Ascending aorta (tissue), 2 donors: ENCODE measurements around the gene ZMYM3. TPM values are rescaled to one million over a fixed set of nuclear protein-coding genes. Genes with fewer than 3 reads are reported as not detected.

Source experiments
- DNase-seq, 2 donors: peaks; one replicate each; pipeline ENCODE4 v3.0.0-alpha.2; 2019; ENCODE audit warnings: low spot score in 2 of 2
- H3K27ac ChIP-seq, 2 donors: fragments of 200-600 bp; sonication (generic); one replicate each; pipeline ENCODE4 v1.5.1; 2016 to 2017; ENCODE audit warnings: mild to moderate bottlenecking in 1 of 2
- H3K27me3 ChIP-seq: fragments of 200-600 bp; sonication (generic); one replicate; pipeline ENCODE4 v1.5.1; 2017
- H3K36me3 ChIP-seq, 2 donors: fragments of 200-600 bp; sonication (generic); one replicate each; pipeline ENCODE4 v1.5.1; 2016
- H3K4me1 ChIP-seq, 2 donors: fragments of 200-600 bp; sonication (generic); one replicate each; pipeline ENCODE4 v1.5.1; 2016 to 2017; ENCODE audit warnings: mild to moderate bottlenecking in 1 of 2
- H3K4me3 ChIP-seq, 2 donors: fragments of 200-600 bp; sonication (generic); one replicate each; pipeline ENCODE4 v1.5.1; 2016 to 2017; ENCODE audit warnings: mild to moderate bottlenecking in 1 of 2
- H3K9me3 ChIP-seq, 2 donors: fragments of 200-600 bp; sonication (generic); one replicate each; pipeline ENCODE4 v1.5.1; 2016
- intact Hi-C: fragments of 100-400 bp; cut with DNase I; formaldehyde crosslinking; loops from one replicate; pipeline ENCODE4 v1.15.1; 2023
- total RNA-seq: library from RNA; depleted of rRNA; stranded (reverse); fragments of >200 nt; gene quantifications from one replicate; pipeline ENCODE4 v1.1.0, GENCODE V29; 2016
- TF ChIP-seq, protein P1 (sequence below), 3 experiments: fragments of 200-600 bp in 2 of 3; fragments of 450-650 bp in 1 of 3; sonication (generic) in 2 of 3; IDR thresholded peaks; one replicate each; pipeline ENCODE4 v1.5.1; 2016 to 2019; ENCODE audit warnings: antibody characterized with exemption in 3 of 3, mild to moderate bottlenecking in 1 of 3, moderate library complexity in 1 of 3

The ZMYM3 gene
- total RNA-seq, 1 donor from 2014 or later, result 12.5 TPM

- intact Hi-C loops, result no loop called here
- no peak for DNase-seq
- Histone ChIP-seq H3K4me3 (no peak overlapping the region), H3K9me3 (no peaks in the 10 kb centered on the region), H3K27ac (no peak overlapping the region), H3K4me1 (no peaks in the 10 kb centered on the region), H3K36me3 (no peaks in the 10 kb centered on the region), H3K27me3 (no peaks in the 10 kb centered on the region)
- TF ChIP-seq, protein P1, sequence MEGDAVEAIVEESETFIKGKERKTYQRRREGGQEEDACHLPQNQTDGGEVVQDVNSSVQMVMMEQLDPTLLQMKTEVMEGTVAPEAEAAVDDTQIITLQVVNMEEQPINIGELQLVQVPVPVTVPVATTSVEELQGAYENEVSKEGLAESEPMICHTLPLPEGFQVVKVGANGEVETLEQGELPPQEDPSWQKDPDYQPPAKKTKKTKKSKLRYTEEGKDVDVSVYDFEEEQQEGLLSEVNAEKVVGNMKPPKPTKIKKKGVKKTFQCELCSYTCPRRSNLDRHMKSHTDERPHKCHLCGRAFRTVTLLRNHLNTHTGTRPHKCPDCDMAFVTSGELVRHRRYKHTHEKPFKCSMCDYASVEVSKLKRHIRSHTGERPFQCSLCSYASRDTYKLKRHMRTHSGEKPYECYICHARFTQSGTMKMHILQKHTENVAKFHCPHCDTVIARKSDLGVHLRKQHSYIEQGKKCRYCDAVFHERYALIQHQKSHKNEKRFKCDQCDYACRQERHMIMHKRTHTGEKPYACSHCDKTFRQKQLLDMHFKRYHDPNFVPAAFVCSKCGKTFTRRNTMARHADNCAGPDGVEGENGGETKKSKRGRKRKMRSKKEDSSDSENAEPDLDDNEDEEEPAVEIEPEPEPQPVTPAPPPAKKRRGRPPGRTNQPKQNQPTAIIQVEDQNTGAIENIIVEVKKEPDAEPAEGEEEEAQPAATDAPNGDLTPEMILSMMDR (IDR thresholded peaks at IDR 0.05), result no peak
Measured at GRCh38 chrX:71214604-71215337, 39.2 kb downstream of the ZMYM3 start.

GRCh38 chrX:71214152-71214551, 39.8 kb downstream of the ZMYM3 start:
- H3K27me3 ChIP-seq, result no peaks in the 10 kb centered on the region
- no peak overlapping the region for H3K4me3 ChIP-seq
- no peaks in the 10 kb centered on the region for H3K36me3 ChIP-seq
- no peaks in the 10 kb centered on the region for H3K4me1 ChIP-seq
- TF ChIP-seq, protein P1 (IDR thresholded peaks at IDR 0.05), result no peak
- no peaks in the 10 kb centered on the region for H3K9me3 ChIP-seq
- intact Hi-C loops, result no loop called here
- no peak overlapping the region for H3K27ac ChIP-seq
- DNase-seq, result no peak

- Histone ChIP-seq H3K4me3 (no peak overlapping the region), H3K27me3 (no peaks in the 10 kb centered on the region), H3K9me3 (no peaks in the 10 kb centered on the region), H3K36me3 (no peaks in the 10 kb centered on the region), H3K27ac (no peak overlapping the region), H3K4me1 (no peaks in the 10 kb centered on the region)
- intact Hi-C loops, result no loop called here
- TF ChIP-seq, protein P1 (IDR thresholded peaks at IDR 0.05), result no peak
- DNase-seq, result no peak
Measured at GRCh38 chrX:71212536-71212935, 41.4 kb downstream of the ZMYM3 start.

DNA sequence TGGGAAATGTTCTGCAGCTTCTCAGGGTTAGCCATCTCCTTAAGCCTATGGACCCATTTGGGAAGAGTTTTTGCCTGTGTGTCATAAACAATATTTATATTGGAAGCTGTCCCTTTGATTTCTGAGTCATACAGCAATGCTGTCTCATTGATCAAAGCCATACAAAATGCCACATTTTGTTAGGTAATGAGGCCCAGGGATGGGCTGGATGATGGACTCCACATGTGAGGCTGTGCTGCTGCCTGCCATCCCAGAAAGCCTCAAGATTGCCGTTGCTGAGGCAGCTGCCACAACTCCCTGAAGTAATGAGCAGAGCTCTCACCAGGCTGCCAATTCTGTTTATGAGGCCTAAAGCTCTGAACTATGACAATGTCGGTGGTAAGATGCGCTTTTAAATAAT, 43.1 kb downstream of the ZMYM3 start:
- intact Hi-C loops, result no loop called here
- H3K9me3 ChIP-seq, result no peaks in the 10 kb centered on the region
- no peaks in the 10 kb centered on the region for H3K4me1 ChIP-seq
- TF ChIP-seq, protein P1 (IDR thresholded peaks at IDR 0.05), result no peak
- no peaks in the 10 kb centered on the region for H3K36me3 ChIP-seq
- no peak overlapping the region for H3K27ac ChIP-seq
- H3K4me3 ChIP-seq, result no peak overlapping the region
- no peaks in the 10 kb centered on the region for H3K27me3 ChIP-seq
- no peak for DNase-seq

DNA sequence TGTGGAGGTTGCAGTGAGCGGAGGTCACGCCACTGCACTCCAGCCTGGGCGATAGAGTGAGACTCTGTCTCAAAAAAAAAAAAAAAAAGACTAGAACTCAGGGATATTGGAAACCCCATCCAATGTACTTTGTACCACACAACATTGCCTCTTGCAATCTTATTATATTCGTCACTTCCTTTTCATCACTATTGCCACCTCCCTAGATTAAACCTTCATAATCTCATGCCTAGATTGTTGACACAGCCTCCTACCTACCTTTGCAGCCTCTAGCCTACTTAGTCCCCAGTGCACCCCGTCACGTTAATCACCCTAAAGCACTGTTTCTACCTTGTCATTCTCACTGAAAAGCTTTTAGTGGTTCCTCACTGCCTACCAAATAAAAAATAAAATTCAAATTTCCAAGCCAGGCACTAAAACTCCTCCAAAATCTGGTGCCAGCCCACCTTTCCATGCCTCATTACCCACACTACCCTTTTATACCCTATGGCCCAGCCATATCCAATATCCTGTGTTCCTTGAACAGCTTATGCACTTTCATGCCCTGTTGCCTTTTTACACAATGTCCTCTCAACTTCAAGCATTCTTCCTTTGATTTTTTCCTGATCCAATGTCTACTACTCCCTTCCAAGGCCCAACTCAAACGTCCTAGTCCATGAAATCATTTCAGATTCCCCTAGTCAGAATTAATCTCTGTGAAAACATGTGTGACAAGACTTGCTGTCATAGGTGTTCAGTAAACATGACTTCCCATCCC, 54.5 kb downstream of the ZMYM3 start:
- Histone ChIP-seq H3K4me1 (no peaks in the 10 kb centered on the region), H3K9me3 (no peaks in the 10 kb centered on the region), H3K27me3 (no peaks in the 10 kb centered on the region), H3K36me3 (no peaks in the 10 kb centered on the region), H3K4me3 (no peak overlapping the region), H3K27ac (no peak overlapping the region)
- no peak for DNase-seq
- TF ChIP-seq, protein P1 (IDR thresholded peaks at IDR 0.05), result no peak
- intact Hi-C loops, result no loop called here
